K562 (cell line): Measurements from ENCODE around the gene HAUS3. TPM values are rescaled to one million over a fixed set of nuclear protein-coding genes. Genes with fewer than 3 reads are reported as not detected.

Experiments
- BRD4 ChIP-seq: fragments of 200-600 bp; sonication (generic); IDR thresholded peaks from 2 replicates; pipeline ENCODE4 v1.6.1; 2017; ENCODE audit warnings: inconsistent platforms
- ESRRB ChIP-seq: fragments of 250-450 bp; sonication (Bioruptor Pico); IDR thresholded peaks from 2 replicates; pipeline ENCODE4 v1.5.0; 2020; ENCODE audit warnings: mild to moderate bottlenecking, moderate library complexity, borderline replicate concordance
- HMGN3 ChIP-seq: IDR thresholded peaks from 2 replicates; pipeline ENCODE4 v1.6.1; 2011; ENCODE audit warnings: borderline replicate concordance, low read depth, mild to moderate bottlenecking, mixed read lengths, low read length; ENCODE audit not compliant: insufficient read length; ENCODE audit errors: extremely low read depth
- HOXB6 ChIP-seq: fragments of 250-450 bp; sonication (Bioruptor Pico); IDR thresholded peaks from 2 replicates; pipeline ENCODE4 v1.5.1; 2022; ENCODE audit warnings: mild to moderate bottlenecking, borderline replicate concordance
- KAT2B ChIP-seq: IDR thresholded peaks from one replicate; pipeline ENCODE4 v1.6.1; 2012; ENCODE audit warnings: low read depth, mild to moderate bottlenecking, control low read depth, inconsistent platforms, low read length, moderate library complexity
- KAT8 ChIP-seq: fragments of 450-650 bp; IDR thresholded peaks from 2 replicates; pipeline ENCODE4 v1.6.1; 2016; ENCODE audit warnings: low read depth, mild to moderate bottlenecking
- MED1 ChIP-seq: sonication (generic); formaldehyde crosslinking; IDR thresholded peaks from 2 replicates; pipeline ENCODE4 v1.8.1; 2023; ENCODE audit warnings: missing genetic modification reagents, borderline replicate concordance
- NEUROD1 ChIP-seq: fragments of 150-350 bp; IDR thresholded peaks from 2 replicates; pipeline ENCODE4 v1.6.1; 2014; ENCODE audit warnings: borderline replicate concordance, low read length, low read depth; ENCODE audit not compliant: partially characterized antibody
- SMAD4 ChIP-seq: fragments of 250-450 bp; sonication (Bioruptor Pico); conservative IDR thresholded peaks from 2 replicates; pipeline ENCODE4 v1.8.0; 2021; ENCODE audit warnings: inconsistent platforms, mild to moderate bottlenecking, moderate library complexity
- SMARCA4 ChIP-seq: fragments of 450-650 bp; IDR thresholded peaks from 2 replicates; pipeline ENCODE4 v1.6.1; 2016
- SMARCA5 ChIP-seq: fragments of 450-650 bp; IDR thresholded peaks from 2 replicates; pipeline ENCODE4 v1.6.1; 2016
- SUPT5H ChIP-seq: fragments of 450-650 bp; IDR thresholded peaks from 2 replicates; pipeline ENCODE4 v1.6.1; 2016
- ZFP36 ChIP-seq: fragments of 150-350 bp; IDR thresholded peaks from 2 replicates; pipeline ENCODE4 v1.6.1; 2018; ENCODE audit warnings: low read length, low read depth; ENCODE audit not compliant: partially characterized antibody
- ZNF224 ChIP-seq: sonication (generic); formaldehyde crosslinking; IDR thresholded peaks from 2 replicates; pipeline ENCODE4 v1.8.0; 2022; ENCODE audit warnings: mild to moderate bottlenecking, missing genetic modification reagents
- ZNF347 ChIP-seq: fragments of 450-650 bp; formaldehyde crosslinking; IDR thresholded peaks from 2 replicates; pipeline ENCODE4 v1.4.0; 2020; ENCODE audit warnings: low read depth, mild to moderate bottlenecking, moderate library complexity
- polyA plus RNA-seq, 8 experiments: library from polyadenylated mRNA; depleted of rRNA in 4 of 8; stranded (reverse) in 5 of 8; unstranded in 3 of 8; fragments of >200 nt; fragmentation: Nextera tagmentation in 2 of 8; fragmentation: Illumina TruSeq in 1 of 8; extraction: Ambion mirVana in 2 of 8; extraction: Trizol in 1 of 8; gene quantifications; 2 replicates each; pipeline versions ENCODE4 v1.2.1 to v1.2.3, GENCODE V29; 2011 to 2014; ENCODE audit warnings: inconsistent platforms in 1 of 8, missing spikeins in 1 of 8
- total RNA-seq, 7 experiments: library from RNA; depleted of rRNA in 6 of 7; stranded (reverse); fragments of >200 nt in 6 of 7; fragmentation: Illumina TruSeq in 2 of 7; extraction: Trizol in 2 of 7; gene quantifications; 2 replicates each; pipeline versions ENCODE4 v1.2.1 to v1.2.3, GENCODE V29; 2011 to 2021; ENCODE audit warnings: low replicate concordance in 1 of 7
- TF ChIP-seq, protein P1 (sequence below), 3 experiments: IDR thresholded peaks in 2 of 3; conservative IDR thresholded peaks in 1 of 3; 2 replicates each; pipeline ENCODE4 v1.5.1; 2011 to 2012; ENCODE audit warnings: low read length in 3 of 3, mild to moderate bottlenecking in 3 of 3, control low read depth in 2 of 3, improper control_type of control experiment in 1 of 3, inconsistent platforms in 1 of 3, low read depth in 1 of 3, mixed read lengths in 1 of 3, moderate library complexity in 1 of 3; ENCODE audit not compliant: insufficient read depth in 2 of 3
- TF ChIP-seq, protein P2 (sequence below): fragments of 450-650 bp; IDR thresholded peaks from 2 replicates; pipeline ENCODE4 v1.6.1; 2017; ENCODE audit warnings: antibody characterized with exemption
- TF ChIP-seq, protein P3 (sequence below): fragments of 250-450 bp; sonication (Bioruptor Pico); IDR thresholded peaks from 2 replicates; pipeline ENCODE4 v1.8.0; 2022; ENCODE audit warnings: inconsistent platforms, mild to moderate bottlenecking, moderate library complexity, borderline replicate concordance
- TF ChIP-seq, protein P4 (sequence below): sonication (generic); formaldehyde crosslinking; IDR thresholded peaks from 2 replicates; pipeline ENCODE4 v1.8.1; 2023; ENCODE audit warnings: mild to moderate bottlenecking, missing genetic modification reagents
- TF ChIP-seq, protein P5 (sequence below): fragments of 250-450 bp; sonication (Bioruptor Pico); IDR thresholded peaks from 2 replicates; pipeline ENCODE4 v1.4.0; 2020; ENCODE audit warnings: borderline replicate concordance

Gene HAUS3
- total and polyA plus RNA-seq, 9 of the 15 experiments (the other 6 are each of a cell fraction or from before 2014, with no cell fraction given): 8.9 to 25.7 (median 21.5) TPM

DNA sequence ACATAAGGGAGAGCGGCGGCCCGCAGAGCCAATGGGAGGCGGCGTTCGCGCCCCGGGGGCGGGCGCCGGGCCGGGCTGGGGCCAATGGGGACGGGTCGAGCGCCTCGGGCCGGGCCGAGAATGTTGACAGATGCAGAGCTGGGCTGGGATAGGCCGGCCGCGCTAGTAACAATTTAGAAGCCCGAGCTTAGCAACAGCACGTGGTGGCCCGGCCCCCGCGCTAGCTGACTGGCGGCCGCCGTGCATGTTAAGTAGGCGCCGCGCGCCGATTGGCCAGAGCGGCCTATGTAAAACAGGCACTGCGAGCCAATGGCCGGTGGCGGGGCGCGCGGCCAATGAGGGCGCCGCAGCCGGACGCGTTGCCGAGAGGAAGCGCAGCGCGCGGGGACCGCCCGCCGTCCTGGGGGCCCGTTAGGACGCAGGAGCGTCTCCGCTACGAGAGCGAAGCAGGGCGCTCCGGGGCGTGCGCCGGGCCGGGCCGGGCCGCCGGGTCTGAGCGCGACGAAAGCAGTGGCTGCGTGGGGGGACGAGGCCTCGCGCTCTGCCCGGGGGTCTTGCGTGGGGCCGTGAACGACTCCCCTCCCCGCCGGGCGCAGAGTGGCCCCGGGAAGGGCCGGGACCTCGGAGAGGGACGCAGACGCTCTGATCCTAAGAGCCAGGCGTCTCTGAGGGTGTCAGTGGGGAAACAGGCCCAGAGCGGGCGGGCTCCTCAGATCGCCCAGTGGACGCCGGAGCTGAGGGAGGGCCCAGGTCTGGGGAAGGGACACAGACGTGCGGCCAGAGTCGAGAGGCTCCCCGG is 20.4 kb upstream of the HAUS3 start (continued):
- TF ChIP-seq, protein P1, sequence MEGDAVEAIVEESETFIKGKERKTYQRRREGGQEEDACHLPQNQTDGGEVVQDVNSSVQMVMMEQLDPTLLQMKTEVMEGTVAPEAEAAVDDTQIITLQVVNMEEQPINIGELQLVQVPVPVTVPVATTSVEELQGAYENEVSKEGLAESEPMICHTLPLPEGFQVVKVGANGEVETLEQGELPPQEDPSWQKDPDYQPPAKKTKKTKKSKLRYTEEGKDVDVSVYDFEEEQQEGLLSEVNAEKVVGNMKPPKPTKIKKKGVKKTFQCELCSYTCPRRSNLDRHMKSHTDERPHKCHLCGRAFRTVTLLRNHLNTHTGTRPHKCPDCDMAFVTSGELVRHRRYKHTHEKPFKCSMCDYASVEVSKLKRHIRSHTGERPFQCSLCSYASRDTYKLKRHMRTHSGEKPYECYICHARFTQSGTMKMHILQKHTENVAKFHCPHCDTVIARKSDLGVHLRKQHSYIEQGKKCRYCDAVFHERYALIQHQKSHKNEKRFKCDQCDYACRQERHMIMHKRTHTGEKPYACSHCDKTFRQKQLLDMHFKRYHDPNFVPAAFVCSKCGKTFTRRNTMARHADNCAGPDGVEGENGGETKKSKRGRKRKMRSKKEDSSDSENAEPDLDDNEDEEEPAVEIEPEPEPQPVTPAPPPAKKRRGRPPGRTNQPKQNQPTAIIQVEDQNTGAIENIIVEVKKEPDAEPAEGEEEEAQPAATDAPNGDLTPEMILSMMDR (IDR thresholded peaks at IDR 0.05 in 2 of 3, conservative IDR thresholded peaks at IDR 0.05 in 1 of 3; ENCODE audit: insufficient read depth in 2 of 3, low read depth in 1 of 3, low read length in 3 of 3): no peak
- TF ChIP-seq, protein P2, sequence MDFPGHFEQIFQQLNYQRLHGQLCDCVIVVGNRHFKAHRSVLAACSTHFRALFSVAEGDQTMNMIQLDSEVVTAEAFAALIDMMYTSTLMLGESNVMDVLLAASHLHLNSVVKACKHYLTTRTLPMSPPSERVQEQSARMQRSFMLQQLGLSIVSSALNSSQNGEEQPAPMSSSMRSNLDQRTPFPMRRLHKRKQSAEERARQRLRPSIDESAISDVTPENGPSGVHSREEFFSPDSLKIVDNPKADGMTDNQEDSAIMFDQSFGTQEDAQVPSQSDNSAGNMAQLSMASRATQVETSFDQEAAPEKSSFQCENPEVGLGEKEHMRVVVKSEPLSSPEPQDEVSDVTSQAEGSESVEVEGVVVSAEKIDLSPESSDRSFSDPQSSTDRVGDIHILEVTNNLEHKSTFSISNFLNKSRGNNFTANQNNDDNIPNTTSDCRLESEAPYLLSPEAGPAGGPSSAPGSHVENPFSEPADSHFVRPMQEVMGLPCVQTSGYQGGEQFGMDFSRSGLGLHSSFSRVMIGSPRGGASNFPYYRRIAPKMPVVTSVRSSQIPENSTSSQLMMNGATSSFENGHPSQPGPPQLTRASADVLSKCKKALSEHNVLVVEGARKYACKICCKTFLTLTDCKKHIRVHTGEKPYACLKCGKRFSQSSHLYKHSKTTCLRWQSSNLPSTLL: no peak
- TF ChIP-seq SMARCA4 (no peak), BRD4 (no peak), HMGN3 (peak; percentile 72), SMARCA5 (no peak), KAT8 (no peak), NEUROD1 (peak; percentile 91), MED1 (CRISPR knock-in tag) (no peak), ZNF224 (no peak), HOXB6 (CRISPR knock-in tag) (no peak), SUPT5H (peak; percentile 80), ZNF347 (CRISPR knock-in tag) (no peak), SMAD4 (peak; percentile 59), ZFP36 (peak; percentile 11), KAT2B (no peak), ESRRB (no peak)
- TF ChIP-seq, protein P3, sequence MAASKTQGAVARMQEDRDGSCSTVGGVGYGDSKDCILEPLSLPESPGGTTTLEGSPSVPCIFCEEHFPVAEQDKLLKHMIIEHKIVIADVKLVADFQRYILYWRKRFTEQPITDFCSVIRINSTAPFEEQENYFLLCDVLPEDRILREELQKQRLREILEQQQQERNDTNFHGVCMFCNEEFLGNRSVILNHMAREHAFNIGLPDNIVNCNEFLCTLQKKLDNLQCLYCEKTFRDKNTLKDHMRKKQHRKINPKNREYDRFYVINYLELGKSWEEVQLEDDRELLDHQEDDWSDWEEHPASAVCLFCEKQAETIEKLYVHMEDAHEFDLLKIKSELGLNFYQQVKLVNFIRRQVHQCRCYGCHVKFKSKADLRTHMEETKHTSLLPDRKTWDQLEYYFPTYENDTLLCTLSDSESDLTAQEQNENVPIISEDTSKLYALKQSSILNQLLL (CRISPR knock-in tag): no peak
- TF ChIP-seq, protein P4, sequence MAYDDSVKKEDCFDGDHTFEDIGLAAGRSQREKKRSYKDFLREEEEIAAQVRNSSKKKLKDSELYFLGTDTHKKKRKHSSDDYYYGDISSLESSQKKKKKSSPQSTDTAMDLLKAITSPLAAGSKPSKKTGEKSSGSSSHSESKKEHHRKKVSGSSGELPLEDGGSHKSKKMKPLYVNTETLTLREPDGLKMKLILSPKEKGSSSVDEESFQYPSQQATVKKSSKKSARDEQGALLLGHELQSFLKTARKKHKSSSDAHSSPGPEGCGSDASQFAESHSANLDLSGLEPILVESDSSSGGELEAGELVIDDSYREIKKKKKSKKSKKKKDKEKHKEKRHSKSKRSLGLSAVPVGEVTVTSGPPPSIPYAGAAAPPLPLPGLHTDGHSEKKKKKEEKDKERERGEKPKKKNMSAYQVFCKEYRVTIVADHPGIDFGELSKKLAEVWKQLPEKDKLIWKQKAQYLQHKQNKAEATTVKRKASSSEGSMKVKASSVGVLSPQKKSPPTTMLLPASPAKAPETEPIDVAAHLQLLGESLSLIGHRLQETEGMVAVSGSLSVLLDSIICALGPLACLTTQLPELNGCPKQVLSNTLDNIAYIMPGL: no peak
- TF ChIP-seq, protein P5, sequence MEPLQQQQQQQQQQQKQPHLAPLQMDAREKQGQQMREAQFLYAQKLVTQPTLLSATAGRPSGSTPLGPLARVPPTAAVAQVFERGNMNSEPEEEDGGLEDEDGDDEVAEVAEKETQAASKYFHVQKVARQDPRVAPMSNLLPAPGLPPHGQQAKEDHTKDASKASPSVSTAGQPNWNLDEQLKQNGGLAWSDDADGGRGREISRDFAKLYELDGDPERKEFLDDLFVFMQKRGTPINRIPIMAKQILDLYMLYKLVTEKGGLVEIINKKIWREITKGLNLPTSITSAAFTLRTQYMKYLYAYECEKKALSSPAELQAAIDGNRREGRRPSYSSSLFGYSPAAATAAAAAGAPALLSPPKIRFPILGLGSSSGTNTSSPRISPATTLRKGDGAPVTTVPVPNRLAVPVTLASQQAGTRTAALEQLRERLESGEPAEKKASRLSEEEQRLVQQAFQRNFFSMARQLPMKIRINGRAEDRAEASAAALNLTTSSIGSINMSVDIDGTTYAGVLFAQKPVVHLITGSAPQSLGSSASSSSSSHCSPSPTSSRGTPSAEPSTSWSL (CRISPR knock-in tag): no peak
